CD4-positive, alpha-beta T cell (primary cell): ENCODE data around the gene WDR91. TPM values are rescaled to one million over a fixed set of nuclear protein-coding genes. Genes with fewer than 3 reads are reported as not detected.

ENCODE experiments used
- ATAC-seq: fragments of 200-7000 bp; cut with Tn5 transposase; one replicate; pipeline ENCODE4 v1.10.0; 2022; ENCODE audit warnings: mild to moderate bottlenecking; ENCODE audit not compliant: poor library complexity
- CTCF ChIA-PET: fragments of 350-600 bp; sonication (Branson Sonifier 250); formaldehyde crosslinking; loops from one replicate; lab custom pipeline; 2021; ENCODE audit warnings: antibody characterized with exemption, inconsistent platforms; lab: Charles Lee
- POLR2A ChIA-PET: fragments of 350-600 bp; sonication (Branson Sonifier 250); formaldehyde crosslinking; loops from one replicate; lab custom pipeline; 2021; ENCODE audit warnings: antibody characterized with exemption, inconsistent platforms; lab: Charles Lee
- DNase-seq, 14 experiments: peaks; one replicate each; pipeline ENCODE4 v3.0.0-alpha.2; 2013 to 2020; ENCODE audit warnings: mixed read lengths in 2 of 14
- H3K27ac ChIP-seq, 2 donors: one replicate each; pipeline versions ENCODE4 v1.5.1 to v1.7.0; 2013; ENCODE audit warnings: low read length in 2 of 2, low read depth in 1 of 2, mild to moderate bottlenecking in 1 of 2
- H3K27me3 ChIP-seq, 2 experiments: 1 replicate in 1 of 2; 2 replicates in 1 of 2; pipeline versions ENCODE4 v1.6.1 to v1.7.0; 2013; ENCODE audit warnings: low read length in 2 of 2, control low read depth in 1 of 2, mild to moderate bottlenecking in 1 of 2, moderate library complexity in 1 of 2; ENCODE audit not compliant: insufficient read depth in 2 of 2, control insufficient read depth in 1 of 2
- H3K36me3 ChIP-seq: one replicate; pipeline ENCODE4 v1.6.1; 2013; ENCODE audit warnings: low read length, control low read depth; ENCODE audit not compliant: insufficient read depth
- H3K4me1 ChIP-seq: one replicate; pipeline ENCODE4 v1.6.1; 2013; ENCODE audit warnings: low read length, control low read depth; ENCODE audit not compliant: insufficient read depth
- H3K4me3 ChIP-seq: one replicate; pipeline ENCODE4 v1.5.1; 2013; ENCODE audit warnings: mild to moderate bottlenecking, low read length, moderate library complexity
- H3K9me3 ChIP-seq, 2 experiments: 1 replicate in 1 of 2; 2 replicates in 1 of 2; pipeline versions ENCODE4 v1.6.1 to v1.7.0; 2013; ENCODE audit warnings: low read length in 2 of 2, mild to moderate bottlenecking in 2 of 2, control low read depth in 1 of 2, moderate library complexity in 1 of 2; ENCODE audit not compliant: control insufficient read depth in 1 of 2, insufficient read depth in 1 of 2
- H3K27ac Mint-ChIP-seq: one replicate; pipeline ENCODE4 v1.8.0; 2020; ENCODE audit warnings: mixed read lengths
- H3K27me3 Mint-ChIP-seq: one replicate; pipeline ENCODE4 v1.8.0; 2021; ENCODE audit warnings: mixed read lengths
- H3K36me3 Mint-ChIP-seq: one replicate; pipeline ENCODE4 v1.8.0; 2021; ENCODE audit warnings: low read depth, mixed read lengths
- H3K4me1 Mint-ChIP-seq: one replicate; pipeline ENCODE4 v1.8.0; 2021; ENCODE audit warnings: low read depth, mixed read lengths
- H3K4me3 Mint-ChIP-seq: one replicate; pipeline ENCODE4 v1.8.0; 2020; ENCODE audit warnings: mild to moderate bottlenecking, mixed read lengths
- H3K9me3 Mint-ChIP-seq: one replicate; pipeline ENCODE4 v1.8.0; 2020; ENCODE audit warnings: mixed read lengths
- intact Hi-C, 2 experiments: fragments of 100-400 bp; cut with DNase I in 1 of 2; cut with micrococcal nuclease in 1 of 2; formaldehyde crosslinking; loops; one replicate each; pipeline versions ENCODE4 v1.15.1 to v1.9.0; 2023 to 2025; cut with DNase I, micrococcal nuclease
- total RNA-seq, 174 experiments: library from RNA in 2 of 174; stranded (reverse) in 2 of 174; gene quantifications; one replicate each; pipeline ENCODE4 v1.2.3 and lab custom pipeline; 2021 to 2026
- TF ChIP-seq, protein P1 (sequence below): fragments of 200-600 bp; IDR thresholded peaks from one replicate; pipeline ENCODE4 v1.8.0; 2022; ENCODE audit warnings: antibody characterized with exemption, mild to moderate bottlenecking

The WDR91 gene
- total RNA-seq, 2 experiments from 2014 or later, result 39.9 to 41.7 TPM

DNA sequence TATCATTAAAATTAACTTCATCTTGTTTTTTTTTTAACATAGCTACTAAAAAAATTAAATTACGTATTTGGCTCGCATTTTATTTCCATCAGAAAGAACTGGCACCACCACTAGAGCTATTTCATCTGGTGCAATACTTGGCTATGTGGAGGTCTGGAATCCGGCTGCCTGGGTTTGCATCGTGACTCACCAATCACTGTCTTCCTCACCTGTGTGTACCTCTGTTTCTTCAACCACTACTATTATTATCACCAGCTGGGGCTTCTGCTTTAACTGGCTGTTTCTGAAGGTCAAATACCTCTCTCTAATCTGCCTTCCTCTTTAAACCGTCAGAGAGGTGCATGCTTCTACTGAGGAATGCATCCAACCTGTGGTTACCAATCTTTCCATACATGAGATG is 6.5 kb downstream of the WDR91 start:
- Histone ChIP-seq H3K27ac (no peak overlapping the region), H3K36me3 (peaks cover 41% of the 10 kb centered on the region), H3K9me3 (no peaks in the 10 kb centered on the region), H3K4me1 (peaks cover 19% of the 10 kb centered on the region), H3K4me3 (no peak overlapping the region), H3K27me3 (no peaks in the 10 kb centered on the region)
- ChIA-PET CTCF (interaction anchor here (0.8 kb wide), 1 partner anchor 219 kb away, joined by 3 read pairs; the partner anchor contains the start of gene AGBL3), POLR2A (no interaction called here)
- H3K4me3 Mint-ChIP-seq, result no peak overlapping the region
- H3K36me3 Mint-ChIP-seq, result peaks cover 75% of the 10 kb centered on the region
- no peaks in the 10 kb centered on the region for H3K27me3 Mint-ChIP-seq
- no peaks in the 10 kb centered on the region for H3K9me3 Mint-ChIP-seq
- ATAC-seq (no peak), DNase-seq (no peak)
- peaks cover 58% of the 10 kb centered on the region for H3K4me1 Mint-ChIP-seq
- H3K27ac Mint-ChIP-seq, result no peak overlapping the region
- TF ChIP-seq, protein P1, sequence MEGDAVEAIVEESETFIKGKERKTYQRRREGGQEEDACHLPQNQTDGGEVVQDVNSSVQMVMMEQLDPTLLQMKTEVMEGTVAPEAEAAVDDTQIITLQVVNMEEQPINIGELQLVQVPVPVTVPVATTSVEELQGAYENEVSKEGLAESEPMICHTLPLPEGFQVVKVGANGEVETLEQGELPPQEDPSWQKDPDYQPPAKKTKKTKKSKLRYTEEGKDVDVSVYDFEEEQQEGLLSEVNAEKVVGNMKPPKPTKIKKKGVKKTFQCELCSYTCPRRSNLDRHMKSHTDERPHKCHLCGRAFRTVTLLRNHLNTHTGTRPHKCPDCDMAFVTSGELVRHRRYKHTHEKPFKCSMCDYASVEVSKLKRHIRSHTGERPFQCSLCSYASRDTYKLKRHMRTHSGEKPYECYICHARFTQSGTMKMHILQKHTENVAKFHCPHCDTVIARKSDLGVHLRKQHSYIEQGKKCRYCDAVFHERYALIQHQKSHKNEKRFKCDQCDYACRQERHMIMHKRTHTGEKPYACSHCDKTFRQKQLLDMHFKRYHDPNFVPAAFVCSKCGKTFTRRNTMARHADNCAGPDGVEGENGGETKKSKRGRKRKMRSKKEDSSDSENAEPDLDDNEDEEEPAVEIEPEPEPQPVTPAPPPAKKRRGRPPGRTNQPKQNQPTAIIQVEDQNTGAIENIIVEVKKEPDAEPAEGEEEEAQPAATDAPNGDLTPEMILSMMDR, result no peak
- intact Hi-C loops, result no loop called here

DNA sequence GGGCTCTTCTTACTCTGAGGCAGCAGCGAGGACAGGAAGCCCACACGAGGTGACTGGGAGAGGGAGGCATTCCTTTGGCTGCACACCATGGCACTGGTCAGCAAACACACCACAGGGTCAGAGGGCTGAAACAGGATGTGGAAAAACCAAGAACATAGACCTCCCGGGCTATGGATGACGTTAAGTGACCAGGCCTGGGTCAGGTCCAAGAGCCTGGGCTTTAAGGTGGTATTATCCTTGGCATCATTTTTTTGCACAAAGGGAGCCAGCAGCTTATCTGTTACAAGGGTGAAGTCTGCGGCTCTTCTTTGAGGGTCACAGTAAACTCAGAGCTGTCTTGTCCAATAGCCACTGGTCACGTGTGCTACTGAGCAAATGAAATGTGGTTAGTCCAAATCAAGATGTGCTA is 7.0 kb downstream of the WDR91 start:
- Histone ChIP-seq H3K9me3 (no peaks in the 10 kb centered on the region), H3K4me1 (peaks cover 14% of the 10 kb centered on the region), H3K36me3 (peaks cover 47% of the 10 kb centered on the region), H3K4me3 (no peak overlapping the region), H3K27ac (no peak overlapping the region), H3K27me3 (no peaks in the 10 kb centered on the region)
- Mint-ChIP-seq H3K4me3 (no peak overlapping the region), H3K9me3 (no peaks in the 10 kb centered on the region), H3K27me3 (no peaks in the 10 kb centered on the region), H3K36me3 (peaks cover 80% of the 10 kb centered on the region), H3K4me1 (peaks cover 58% of the 10 kb centered on the region), H3K27ac (no peak overlapping the region)
- ATAC-seq (no peak), DNase-seq (no peak)
- POLR2A ChIA-PET, result no interaction called here
- intact Hi-C loops, result no loop called here
- CTCF ChIA-PET, result no interaction called here
- TF ChIP-seq, protein P1, result no peak

DNA sequence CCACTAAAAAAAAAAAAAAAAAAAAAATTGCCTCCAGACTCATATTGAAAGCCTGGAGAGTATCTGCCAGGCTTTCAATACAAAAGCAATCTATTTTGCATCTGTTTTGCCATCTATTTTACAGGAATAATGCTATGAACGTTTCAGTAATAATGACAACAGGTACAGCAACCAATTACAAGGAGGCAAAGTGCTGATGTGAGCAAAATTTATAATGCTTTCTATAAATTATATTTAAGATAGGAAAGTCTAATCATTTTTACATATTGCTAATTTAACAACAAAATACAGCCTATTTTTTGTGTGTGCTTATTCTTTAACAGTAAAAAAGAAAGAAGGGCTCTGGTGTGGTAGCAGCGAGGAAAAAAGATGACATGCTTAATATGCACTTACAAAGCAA is 10.0 kb downstream of the WDR91 start:
- ChIA-PET CTCF (no interaction called here), POLR2A (no interaction called here)
- Histone ChIP-seq H3K27ac (no peak overlapping the region), H3K27me3 (no peaks in the 10 kb centered on the region), H3K9me3 (no peaks in the 10 kb centered on the region), H3K4me3 (no peak overlapping the region), H3K36me3 (peaks cover 72% of the 10 kb centered on the region), H3K4me1 (no peaks in the 10 kb centered on the region)
- TF ChIP-seq, protein P1, result no peak
- no peak overlapping the region for H3K27ac Mint-ChIP-seq
- H3K9me3 Mint-ChIP-seq, result no peaks in the 10 kb centered on the region
- H3K27me3 Mint-ChIP-seq, result no peaks in the 10 kb centered on the region
- ATAC-seq (no peak), DNase-seq (no peak)
- no peak overlapping the region for H3K4me3 Mint-ChIP-seq
- H3K36me3 Mint-ChIP-seq, result peaks cover 95% of the 10 kb centered on the region
- peaks cover 32% of the 10 kb centered on the region for H3K4me1 Mint-ChIP-seq
- intact Hi-C loops, result no loop called here
